H1 (cell line): ENCODE results near the gene DVL2. TPM values are rescaled to one million over a fixed set of nuclear protein-coding genes. Genes with fewer than 3 reads are reported as not detected.

ENCODE experiments used
- ASH2L ChIP-seq: fragments of 200-600, 300-600 bp; sonication (generic); IDR thresholded peaks from one replicate; pipeline ENCODE4 v1.7.1; 2017; ENCODE audit warnings: low read length
- BRCA1 ChIP-seq: IDR thresholded peaks from 2 replicates; pipeline ENCODE4 v1.6.1; 2012; ENCODE audit warnings: low read depth, low read length, improper control_type of control experiment
- CHD1 ChIP-seq: IDR thresholded peaks from 2 replicates; pipeline ENCODE4 v1.6.1; 2012; ENCODE audit warnings: low read depth, low read length, improper control_type of control experiment
- CHD7 ChIP-seq: fragments of 300-600 bp; sonication (generic); IDR thresholded peaks from 2 replicates; pipeline ENCODE4 v1.7.1; 2012; ENCODE audit warnings: low read length, moderate library complexity, mild to moderate bottlenecking, inconsistent platforms; ENCODE audit not compliant: insufficient replicate concordance
- KDM5A ChIP-seq: fragments of 200-600 bp; IDR thresholded peaks from 2 replicates; pipeline ENCODE4 v1.7.1; 2012; ENCODE audit warnings: mild to moderate bottlenecking, low read length, inconsistent platforms, mixed read lengths
- POLR2A ChIP-seq, 2 experiments: IDR thresholded peaks; 1 replicate in 1 of 2; 2 replicates in 1 of 2; pipeline ENCODE4 v1.6.1; 2011; ENCODE audit warnings: low read depth in 2 of 2, low read length in 2 of 2, mild to moderate bottlenecking in 2 of 2; ENCODE audit errors: control extremely low read depth in 1 of 2
- SIN3A ChIP-seq, 2 experiments: IDR thresholded peaks in 1 of 2; conservative IDR thresholded peaks in 1 of 2; 2 replicates each; pipeline ENCODE4 v1.6.1; 2011 to 2012; ENCODE audit warnings: low read length in 2 of 2, improper control_type of control experiment in 1 of 2, low read depth in 1 of 2, mild to moderate bottlenecking in 1 of 2
- YY1 ChIP-seq: IDR thresholded peaks from 2 replicates; pipeline ENCODE4 v1.6.1; 2011; ENCODE audit warnings: low read depth, mild to moderate bottlenecking, low read length
- polyA plus RNA-seq, 7 experiments: library from polyadenylated mRNA; depleted of rRNA in 3 of 7; stranded (reverse) in 5 of 7; unstranded in 2 of 7; fragments of >200 nt in 5 of 7; fragments of 200-250 nt in 2 of 7; gene quantifications; 1 replicate in 5 of 7; 2 replicates in 1 of 7; 4 replicates in 1 of 7; pipeline versions ENCODE4 v1.2.1 to v1.2.3, GENCODE V29; 2011 to 2013; ENCODE audit warnings: missing spikeins in 2 of 7, mixed read lengths in 2 of 7
- total RNA-seq: library from RNA; stranded (reverse); fragmentation: NEBNext Ultra II Directional; extraction: Animal tissue kit (Norgen Biotek cat#: 25700); gene quantifications from 2 replicates; pipeline ENCODE4 v1.2.1, GENCODE V29; 2021
- TF ChIP-seq, protein P1 (sequence below): IDR thresholded peaks from 2 replicates; pipeline ENCODE4 v1.6.1; 2012; ENCODE audit warnings: inconsistent platforms

DVL2 gene
- total and polyA plus RNA-seq, 2 of the 8 experiments (the other 6 are each of a cell fraction or from before 2014, with no cell fraction given), result 19.0 to 59.6 TPM

- no peak for TF ChIP-seq CHD1
- TF ChIP-seq YY1, result peak; percentile 96
- no peak for TF ChIP-seq CHD7
- peak; percentile 95 for TF ChIP-seq KDM5A
- TF ChIP-seq SIN3A (conservative IDR thresholded peaks at IDR 0.05 in 1 of 2, IDR thresholded peaks at IDR 0.05 in 1 of 2; ENCODE audit: low read depth in 1 of 2, low read length in 2 of 2), result 0 out of 4 replicates have a peak, but pooled peaks of 1 of the 2 experiments have one; percentile 44
- TF ChIP-seq POLR2A (IDR thresholded peaks at IDR 0.05; ENCODE audit: control extremely low read depth in 1 of 2, low read depth in 2 of 2, low read length in 2 of 2), result peak in 1 of 2 experiments; percentile 56; a peak in 2 of 3 replicates
- TF ChIP-seq ASH2L, result peak; percentile 62
- TF ChIP-seq, protein P1, sequence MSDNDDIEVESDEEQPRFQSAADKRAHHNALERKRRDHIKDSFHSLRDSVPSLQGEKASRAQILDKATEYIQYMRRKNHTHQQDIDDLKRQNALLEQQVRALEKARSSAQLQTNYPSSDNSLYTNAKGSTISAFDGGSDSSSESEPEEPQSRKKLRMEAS, result peak; percentile 22; the same call in 1 of the 2 replicates
- no peak for TF ChIP-seq BRCA1
Measured at GRCh38 chr17:7251661-7252175, 17.4 kb upstream of the DVL2 start, which contains the start of gene CTDNEP1 (continued).
